HG03135 (cell line): ENCODE measurements around the gene SH3BP1.

Experiments
- ATAC-seq: cut with Tn5 transposase; IDR thresholded peaks from one replicate; pipeline ENCODE4 v1.9.1; 2021; ENCODE audit warnings: mild to moderate bottlenecking, moderate library complexity; ENCODE audit not compliant: unreplicated experiment

SH3BP1 gene

GRCh38 chr22:37703906-37704305, 64.4 kb downstream of the SH3BP1 start:
- no peak for ATAC-seq

DNA sequence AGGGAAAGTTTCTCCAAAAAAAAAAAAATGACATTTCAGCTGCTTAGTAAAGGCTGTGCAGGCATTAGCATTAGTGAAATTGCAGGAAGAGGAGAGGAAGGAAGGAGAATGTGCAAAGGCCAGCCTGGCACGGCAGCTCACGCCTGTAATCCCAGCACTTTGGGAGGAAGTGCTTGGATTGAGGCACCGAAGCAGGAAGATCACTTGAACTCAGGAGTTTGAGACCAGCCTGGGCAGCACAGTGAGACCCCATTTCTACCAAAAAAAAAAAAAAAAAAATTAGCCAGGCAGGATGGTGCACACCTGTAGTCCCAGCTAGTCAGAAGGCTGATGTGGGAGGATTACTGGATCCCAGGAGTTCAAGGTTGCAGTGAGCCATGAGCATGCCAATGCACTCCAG, 65.2 kb downstream of the SH3BP1 start:
- ATAC-seq: no peak

GRCh38 chr22:37705205-37705604, 65.7 kb downstream of the SH3BP1 start:
- ATAC-seq: no peak
